Measurements from ENCODE around the gene KMT5C.

The KMT5C gene

DNA sequence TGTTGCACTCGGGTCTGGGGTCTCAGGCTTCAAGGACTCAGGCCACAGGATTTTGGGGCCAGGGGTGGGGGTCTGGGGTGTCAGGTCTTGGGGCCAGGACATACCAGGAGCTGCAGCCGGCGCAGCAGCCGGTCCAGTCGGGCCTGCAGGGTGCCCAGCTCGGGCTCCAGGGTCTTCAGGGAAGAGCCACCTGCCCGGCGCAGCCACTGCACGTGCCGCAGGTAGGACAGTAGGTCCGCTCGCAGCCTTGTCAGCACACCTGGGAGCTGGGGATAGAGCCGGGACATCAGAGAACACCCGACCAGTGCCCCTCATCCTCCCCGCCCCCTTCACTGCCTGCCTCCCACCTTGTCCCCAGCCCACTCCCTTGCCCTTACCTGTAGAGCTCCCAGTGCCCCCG, 28.4 kb downstream of the KMT5C start:
- H3K9me3 Mint-ChIP-seq = no peaks in the 10 kb centered on the region
- no peak overlapping the region for H3K4me3 Mint-ChIP-seq
- peaks cover 4% of the 10 kb centered on the region for H3K36me3 Mint-ChIP-seq
- H3K27ac Mint-ChIP-seq = no peak overlapping the region
- peaks cover 4% of the 10 kb centered on the region for H3K4me1 Mint-ChIP-seq
- peaks cover 20% of the 10 kb centered on the region for H3K27me3 Mint-ChIP-seq

DNA sequence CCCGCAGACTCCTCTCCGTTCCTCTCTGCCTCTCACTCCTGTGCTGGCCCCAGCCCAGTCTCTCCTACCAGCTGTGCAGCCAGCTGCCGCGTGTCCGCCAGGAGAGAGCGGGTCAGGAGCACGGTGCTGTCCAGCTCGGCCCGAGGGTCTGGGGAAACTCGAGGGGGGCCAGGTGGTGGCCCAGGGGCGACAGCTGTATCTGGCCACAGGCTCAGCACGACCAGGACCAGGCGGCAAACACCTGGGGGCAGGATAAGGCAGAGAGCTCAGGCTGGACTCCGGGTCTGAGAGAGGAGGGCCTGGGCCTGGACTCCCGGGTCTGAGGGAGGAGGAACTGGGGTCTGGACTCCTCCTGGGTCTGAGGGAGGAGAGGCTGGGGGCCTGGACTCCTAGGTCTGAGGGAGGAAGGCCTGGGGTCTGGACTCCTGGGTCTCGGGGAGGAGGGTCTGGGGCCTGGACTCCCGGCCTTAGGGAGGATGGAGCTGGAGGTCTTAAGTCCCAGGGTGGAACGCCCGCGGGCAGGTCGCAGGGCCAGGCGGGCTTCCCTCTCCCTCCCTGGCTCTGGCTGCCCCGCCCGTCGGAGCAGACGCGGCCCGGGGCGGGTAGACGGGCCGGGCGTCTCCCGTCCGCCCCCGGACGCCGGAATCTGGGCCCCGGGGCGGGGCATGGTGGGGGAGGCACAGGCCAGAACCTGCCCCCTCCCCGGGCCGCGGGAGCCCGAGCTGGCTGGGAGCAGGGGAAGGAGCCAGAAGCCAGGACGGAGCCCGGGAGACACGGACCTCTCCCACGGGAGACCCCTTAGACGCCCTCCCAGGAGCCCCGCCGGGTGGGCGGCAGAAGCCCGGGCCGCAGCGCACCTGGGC, 29.3 kb downstream of the KMT5C start:
- H3K4me3 Mint-ChIP-seq = no peak overlapping the region
- peaks cover 25% of the 10 kb centered on the region for H3K27me3 Mint-ChIP-seq
- no peaks in the 10 kb centered on the region for H3K9me3 Mint-ChIP-seq
- H3K36me3 Mint-ChIP-seq = peaks cover 4% of the 10 kb centered on the region
- no peak overlapping the region for H3K27ac Mint-ChIP-seq
- H3K4me1 Mint-ChIP-seq = peaks cover 9% of the 10 kb centered on the region

DNA sequence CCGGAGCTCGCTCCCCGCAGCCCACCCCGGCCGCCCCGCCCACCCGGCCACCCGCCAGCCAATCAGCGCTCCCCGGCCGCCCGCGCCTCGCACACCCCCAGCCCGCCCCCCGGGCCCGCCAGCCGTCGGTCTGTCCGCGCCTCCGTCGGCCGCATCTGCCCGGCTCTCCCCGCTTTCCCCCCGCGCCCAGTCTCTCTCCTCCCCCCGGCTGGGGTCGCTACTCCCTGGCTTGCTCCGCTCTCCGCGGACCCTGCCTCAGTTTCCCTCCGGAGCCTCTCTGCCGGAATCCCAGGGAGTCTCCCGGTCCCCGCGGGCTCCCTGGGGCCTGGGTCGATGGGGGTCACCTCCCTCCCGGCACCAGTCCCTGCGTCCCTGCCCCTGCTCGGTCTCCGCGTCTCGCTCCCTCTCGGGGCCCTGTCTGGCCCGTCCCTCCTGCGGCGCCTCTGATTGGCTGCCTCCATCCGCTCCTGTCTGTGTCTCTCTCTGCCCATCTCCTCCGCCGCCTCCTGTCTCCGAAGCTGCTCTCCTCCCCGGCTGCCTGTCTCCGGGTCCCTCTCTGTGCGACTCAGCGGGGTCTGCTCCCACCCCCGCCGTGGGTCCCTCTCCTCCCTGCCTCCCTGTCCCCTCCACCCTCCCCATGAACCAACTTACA, 30.1 kb downstream of the KMT5C start:
- Mint-ChIP-seq H3K27me3 (peaks cover 25% of the 10 kb centered on the region), H3K36me3 (peaks cover 4% of the 10 kb centered on the region), H3K27ac (no peak overlapping the region), H3K9me3 (no peaks in the 10 kb centered on the region), H3K4me3 (peak overlapping the region; percentile 84), H3K4me1 (peaks cover 9% of the 10 kb centered on the region)

DNA sequence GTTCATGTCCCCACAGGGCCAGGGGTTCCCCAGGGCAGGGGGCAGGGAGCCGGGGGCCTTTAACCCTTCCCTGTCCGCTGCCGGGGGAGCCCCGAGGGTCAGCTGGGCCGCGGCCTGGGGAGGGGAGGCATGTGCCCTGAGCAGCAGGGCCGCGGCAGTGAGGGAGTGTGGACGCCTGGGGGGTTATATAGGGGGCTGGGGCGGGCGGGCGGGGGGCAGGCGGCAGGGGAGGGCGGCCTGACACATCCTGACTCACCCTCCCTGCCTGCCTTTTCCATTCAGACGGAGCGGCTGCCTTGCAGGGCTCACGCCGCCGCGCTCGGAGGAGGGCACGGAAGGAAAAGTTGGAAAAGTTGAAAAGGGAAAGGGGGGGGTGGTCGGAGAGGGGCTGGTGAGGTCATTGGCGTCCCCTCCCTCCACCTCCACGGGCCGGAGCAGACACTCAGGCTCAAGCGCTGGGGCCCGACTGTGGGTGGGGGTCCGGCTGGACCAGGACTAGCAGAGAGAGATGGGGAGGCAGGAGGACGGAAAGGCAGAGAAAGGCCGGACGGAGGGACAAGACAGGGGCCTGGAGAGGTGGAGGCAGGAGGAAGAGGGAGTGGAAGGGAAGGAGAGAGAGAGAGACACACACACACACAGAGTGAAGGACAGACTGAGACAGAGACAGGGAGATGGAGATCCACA, 30.8 kb downstream of the KMT5C start, which contains the start of gene IL11:
Gene IL11, minus strand, starts transcription at position 159 of the 684 bp plus-strand sequence. Its CDS starts 153 bp downstream, at position 6.
- Mint-ChIP-seq H3K4me1 (peaks cover 9% of the 10 kb centered on the region), H3K27ac (peak within 1 kb of the TSS; percentile 46), H3K4me3 (peak within 1 kb of the TSS; percentile 84), H3K27me3 (peaks cover 27% of the 10 kb centered on the region), H3K36me3 (peaks cover 4% of the 10 kb centered on the region), H3K9me3 (no peaks in the 10 kb centered on the region)

DNA sequence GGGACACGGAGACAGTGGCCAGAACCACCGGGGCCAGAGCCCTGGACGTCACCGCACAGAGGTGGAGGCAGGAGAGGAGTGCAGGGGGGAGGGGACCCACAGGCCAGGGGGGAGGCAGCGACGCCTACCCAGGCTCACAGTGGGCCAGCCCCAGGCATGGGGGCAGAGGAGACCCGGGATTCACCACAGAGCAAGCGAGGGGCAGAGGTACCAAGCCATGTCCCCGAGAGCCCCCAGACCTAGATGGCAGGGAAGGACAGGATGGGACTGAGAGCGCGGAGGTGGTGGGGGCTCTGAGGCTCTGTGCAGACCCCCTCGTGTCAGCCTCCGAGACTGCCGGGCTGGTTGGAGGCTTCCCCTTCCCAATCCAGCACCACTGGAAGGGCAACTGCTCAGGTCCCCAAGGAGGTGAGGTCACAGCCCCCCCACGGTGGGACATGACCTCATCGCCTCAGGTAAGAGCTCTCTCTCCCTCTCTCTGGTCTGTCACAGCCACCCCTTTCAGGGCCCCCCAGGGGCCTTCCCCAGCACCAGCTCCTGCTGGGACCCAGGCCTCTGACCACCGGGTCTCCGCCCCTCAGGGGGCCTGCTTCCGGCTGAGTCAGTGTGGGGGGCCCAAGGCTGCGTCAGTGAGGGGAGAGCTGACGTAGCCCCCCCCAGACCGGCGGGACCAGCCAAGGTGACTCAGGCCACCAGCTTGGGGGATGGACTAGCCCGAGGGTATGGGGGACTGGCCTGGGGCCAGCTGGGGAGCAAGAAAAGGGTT, 32.8 kb downstream of the KMT5C start:
- Mint-ChIP-seq H3K27ac (no peak overlapping the region), H3K9me3 (no peaks in the 10 kb centered on the region), H3K4me3 (no peak overlapping the region), H3K27me3 (peaks cover 27% of the 10 kb centered on the region), H3K36me3 (peaks cover 4% of the 10 kb centered on the region), H3K4me1 (peaks cover 9% of the 10 kb centered on the region)

DNA sequence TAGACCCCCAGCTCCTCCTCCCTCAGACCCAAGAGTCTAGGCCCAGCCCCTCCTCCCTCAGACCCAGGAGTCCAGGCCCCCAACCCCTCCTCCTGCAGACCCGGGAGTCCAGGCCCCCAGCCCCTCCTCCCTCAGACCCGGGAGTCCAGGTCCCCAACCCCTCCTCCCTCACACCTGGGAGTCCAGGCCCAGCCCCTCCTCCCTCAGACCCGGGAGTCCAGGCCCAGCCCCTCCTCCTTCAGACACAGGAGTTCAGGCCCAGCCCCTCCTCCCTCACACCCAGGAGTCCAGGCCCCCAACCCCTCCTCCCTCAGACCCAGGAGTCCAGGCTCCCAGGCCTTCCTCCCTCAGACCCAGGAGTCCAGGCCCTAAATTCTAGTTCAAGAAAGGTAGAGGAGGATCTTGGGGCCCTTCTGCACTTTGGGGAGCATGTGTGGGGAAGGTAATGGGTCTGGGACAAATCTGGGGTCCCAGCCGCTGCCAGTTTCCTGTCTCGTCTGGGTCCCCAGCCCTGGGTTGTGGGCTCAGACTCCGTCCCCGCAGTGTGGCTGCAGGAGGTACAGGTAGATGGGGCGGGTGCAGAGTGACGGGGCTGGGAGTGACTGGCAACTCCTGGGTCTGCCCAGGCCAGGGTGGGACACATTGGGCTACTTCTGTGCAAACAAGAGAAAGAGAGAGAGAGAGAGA, 33.8 kb downstream of the KMT5C start:
- no peaks in the 10 kb centered on the region for H3K9me3 Mint-ChIP-seq
- peaks cover 9% of the 10 kb centered on the region for H3K4me1 Mint-ChIP-seq
- H3K36me3 Mint-ChIP-seq = peaks cover 4% of the 10 kb centered on the region
- peaks cover 25% of the 10 kb centered on the region for H3K27me3 Mint-ChIP-seq
- no peak overlapping the region for H3K4me3 Mint-ChIP-seq
- no peak overlapping the region for H3K27ac Mint-ChIP-seq

DNA sequence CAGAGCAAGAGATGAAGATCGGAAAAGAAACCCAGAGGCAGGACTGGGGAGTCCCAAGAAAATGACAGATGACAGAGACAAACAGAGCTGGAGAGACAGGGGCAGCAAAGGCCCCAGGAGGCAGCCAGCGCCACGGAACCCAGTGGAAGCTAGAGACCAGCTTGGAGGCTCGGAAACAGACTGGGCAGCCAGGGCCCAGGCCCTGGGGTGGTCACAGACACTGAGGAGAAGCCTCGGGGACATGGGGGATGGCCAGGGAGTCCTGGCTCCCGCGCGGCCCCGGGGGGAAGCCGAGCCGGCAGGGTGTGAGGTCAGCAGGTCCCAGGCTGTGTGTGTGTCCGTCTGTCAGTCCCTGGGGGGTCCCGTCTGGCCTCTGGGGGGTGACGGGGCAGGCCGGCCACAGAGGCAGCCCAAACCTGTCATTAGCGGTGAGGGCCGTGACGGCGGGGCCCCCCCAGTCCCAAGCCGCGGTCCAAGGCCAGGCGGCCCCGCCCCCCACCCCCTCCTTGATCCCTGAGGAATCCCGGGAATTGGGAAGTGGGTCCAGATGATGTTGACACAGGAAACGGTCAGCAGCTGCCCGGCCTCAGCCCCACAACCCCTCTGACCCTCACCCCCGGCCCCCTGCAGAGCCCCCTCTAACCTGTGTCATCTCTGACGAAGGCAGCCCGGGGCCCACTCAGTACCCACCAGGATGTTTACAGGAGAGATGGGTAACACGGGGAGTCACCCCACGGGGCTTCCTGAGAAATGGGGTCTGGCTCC, 34.5 kb downstream of the KMT5C start:
- H3K4me1 Mint-ChIP-seq = peaks cover 9% of the 10 kb centered on the region
- no peak overlapping the region for H3K4me3 Mint-ChIP-seq
- no peak overlapping the region for H3K27ac Mint-ChIP-seq
- no peaks in the 10 kb centered on the region for H3K9me3 Mint-ChIP-seq
- H3K27me3 Mint-ChIP-seq = peaks cover 25% of the 10 kb centered on the region
- H3K36me3 Mint-ChIP-seq = peaks cover 4% of the 10 kb centered on the region

DNA sequence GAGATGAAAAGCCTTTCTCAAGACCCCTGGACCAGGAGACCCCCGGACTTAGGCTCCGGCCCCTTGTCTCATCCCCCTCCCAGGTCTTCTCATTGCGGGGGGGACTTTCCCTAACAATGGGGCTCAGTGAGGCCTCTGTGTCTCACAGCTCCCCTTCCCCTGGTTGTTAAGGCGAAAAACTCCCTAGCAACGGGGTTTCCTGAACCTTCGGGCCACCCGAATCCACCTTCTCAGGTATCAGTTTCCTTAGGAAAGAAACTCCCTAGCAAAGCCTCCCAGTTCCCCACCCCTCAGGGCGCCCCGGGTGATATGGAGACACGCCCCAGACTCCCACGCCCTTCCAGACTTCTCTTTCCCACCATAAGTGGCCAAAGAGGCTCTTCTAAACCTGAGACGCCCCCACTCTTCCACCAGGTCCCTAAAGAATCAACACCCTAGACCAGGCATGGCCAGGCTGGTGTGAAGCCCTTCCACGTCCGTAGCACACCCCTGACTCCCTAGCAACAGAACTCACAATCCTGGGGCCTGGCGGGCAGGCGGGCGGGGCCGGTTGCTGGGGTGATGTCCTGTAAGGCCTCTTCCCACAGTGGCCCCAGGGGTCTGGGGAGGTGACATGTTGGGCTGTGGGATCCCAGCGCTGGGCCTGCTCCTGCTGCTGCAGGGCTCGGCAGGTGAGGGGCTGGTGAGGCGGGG, 36.7 kb downstream of the KMT5C start, which contains the start of gene TMEM190:
Gene TMEM190, plus strand, starts transcription at position 586 of the 693 bp plus-strand sequence. Its CDS starts 28 bp downstream, at position 614.
- no peak within 1 kb of the TSS for H3K27ac Mint-ChIP-seq
- H3K4me1 Mint-ChIP-seq = peaks cover 4% of the 10 kb centered on the region
- no peaks in the 10 kb centered on the region for H3K9me3 Mint-ChIP-seq
- H3K4me3 Mint-ChIP-seq = no peak within 1 kb of the TSS
- H3K36me3 Mint-ChIP-seq = peaks cover under 1% of the 10 kb centered on the region
- peaks cover 15% of the 10 kb centered on the region for H3K27me3 Mint-ChIP-seq

DNA sequence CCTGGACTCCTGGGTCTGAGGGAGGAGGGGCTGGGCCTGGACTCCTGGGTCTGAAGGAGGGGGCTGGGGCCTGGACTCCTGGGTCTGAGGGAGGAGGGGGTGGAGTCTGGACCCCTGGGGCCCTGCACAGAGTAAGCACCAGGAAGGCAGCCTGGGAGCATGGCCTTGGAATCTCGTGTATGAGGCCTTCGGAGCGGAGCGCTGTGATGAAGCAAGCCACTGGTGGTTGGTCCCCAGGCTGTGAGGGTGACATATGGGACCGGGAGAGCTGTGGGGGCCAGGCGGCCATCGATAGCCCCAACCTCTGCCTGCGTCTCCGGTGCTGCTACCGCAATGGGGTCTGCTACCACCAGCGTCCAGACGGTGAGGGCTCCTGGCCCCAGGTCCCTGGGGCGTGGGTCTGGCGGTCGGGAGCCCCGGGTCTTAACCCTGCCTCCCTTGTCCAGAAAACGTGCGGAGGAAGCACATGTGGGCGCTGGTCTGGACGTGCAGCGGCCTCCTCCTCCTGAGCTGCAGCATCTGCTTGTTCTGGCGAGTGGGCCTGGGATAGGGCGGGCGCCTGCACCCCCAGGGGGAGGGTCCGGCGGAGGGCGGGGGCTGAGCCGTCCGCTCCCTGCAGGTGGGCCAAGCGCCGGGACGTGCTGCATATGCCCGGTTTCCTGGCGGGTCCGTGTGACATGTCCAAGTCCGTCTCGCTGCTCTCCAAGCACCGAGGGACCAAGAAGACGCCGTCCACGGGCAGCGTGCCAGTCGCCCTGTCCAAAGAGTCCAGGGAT, 37.9 kb downstream of the KMT5C start:
- peaks cover 15% of the 10 kb centered on the region for H3K4me1 Mint-ChIP-seq
- no peak overlapping the region for H3K27ac Mint-ChIP-seq
- H3K27me3 Mint-ChIP-seq = peaks cover 8% of the 10 kb centered on the region
- H3K4me3 Mint-ChIP-seq = no peak overlapping the region
- H3K9me3 Mint-ChIP-seq = no peaks in the 10 kb centered on the region
- peaks cover 3% of the 10 kb centered on the region for H3K36me3 Mint-ChIP-seq

DNA sequence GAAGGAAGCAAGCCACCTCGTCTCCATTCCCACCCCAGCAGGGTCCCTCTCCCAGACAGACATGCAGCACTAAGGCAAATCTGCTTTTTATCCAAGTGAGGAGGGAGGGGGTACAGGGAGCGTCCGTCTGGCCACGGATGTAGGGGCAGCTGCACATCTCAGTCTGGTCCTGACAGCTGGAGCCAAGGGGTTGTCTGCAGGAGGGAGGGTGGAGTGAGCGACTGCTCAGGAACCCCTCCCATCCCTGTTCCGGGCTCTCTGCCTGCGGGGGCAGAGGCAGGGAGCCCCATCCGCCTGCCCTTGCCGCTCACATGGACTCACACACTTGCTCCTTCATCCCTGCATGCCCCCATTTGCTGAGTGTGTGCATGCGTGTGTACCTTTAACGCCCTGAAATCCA, 39.5 kb downstream of the KMT5C start:
- Mint-ChIP-seq H3K27me3 (peaks cover 3% of the 10 kb centered on the region), H3K27ac (no peak overlapping the region), H3K4me1 (peaks cover 19% of the 10 kb centered on the region), H3K36me3 (peaks cover 3% of the 10 kb centered on the region), H3K9me3 (no peaks in the 10 kb centered on the region), H3K4me3 (no peak overlapping the region)

DNA sequence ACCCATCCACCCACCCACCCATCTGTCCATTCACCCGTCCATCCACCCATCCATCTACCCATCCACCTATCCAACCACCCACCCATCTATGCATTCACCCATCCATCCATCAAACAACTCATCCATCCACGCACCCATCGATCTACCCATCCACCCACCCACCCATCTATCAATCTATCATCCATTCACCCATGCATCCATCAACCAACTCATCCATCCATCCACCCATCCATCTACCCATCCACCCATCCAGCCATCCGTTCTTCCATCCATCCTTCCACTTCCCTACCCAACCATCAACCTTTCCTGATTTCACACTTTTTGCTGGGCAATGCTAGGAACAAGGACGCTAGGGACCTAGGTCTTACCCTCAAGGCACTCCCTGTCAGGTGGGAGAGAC, 42.3 kb downstream of the KMT5C start:
- H3K9me3 Mint-ChIP-seq = no peaks in the 10 kb centered on the region
- H3K4me1 Mint-ChIP-seq = peaks cover 28% of the 10 kb centered on the region
- H3K27ac Mint-ChIP-seq = no peak overlapping the region
- H3K27me3 Mint-ChIP-seq = no peaks in the 10 kb centered on the region
- peaks cover 15% of the 10 kb centered on the region for H3K36me3 Mint-ChIP-seq
- H3K4me3 Mint-ChIP-seq = peak overlapping the region; percentile 73

DNA sequence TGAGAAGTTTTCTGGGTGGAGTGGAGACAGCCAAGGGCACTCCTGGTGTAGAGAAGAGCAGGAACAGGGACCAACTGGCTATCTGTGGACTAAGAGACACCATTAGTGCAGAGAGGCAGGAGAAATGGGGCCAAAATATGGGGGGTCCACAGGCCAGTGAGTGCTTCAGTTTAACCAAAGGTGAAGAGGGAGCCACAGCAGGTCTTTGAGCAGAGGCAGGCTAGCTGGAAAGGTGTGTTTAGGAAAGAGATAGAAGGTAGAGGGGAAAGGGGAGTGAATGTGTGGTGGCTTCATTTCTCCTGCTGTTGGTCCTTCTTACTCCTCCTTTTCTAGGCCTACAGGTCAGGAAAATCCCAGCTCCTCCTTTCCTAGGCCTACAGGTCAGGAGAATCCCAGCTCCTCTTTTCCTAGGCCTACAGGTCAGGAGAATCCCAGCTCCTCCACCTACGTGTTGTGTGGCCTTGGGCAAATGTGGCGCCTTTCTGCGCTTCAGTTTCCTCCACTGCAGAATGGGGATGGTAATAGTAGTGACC, 42.9 kb downstream of the KMT5C start:
- Mint-ChIP-seq H3K4me1 (peaks cover 31% of the 10 kb centered on the region), H3K27me3 (no peaks in the 10 kb centered on the region)

More for the DNA sequence above, 42.9 kb downstream of the KMT5C start:
- Mint-ChIP-seq H3K4me3 (peak overlapping the region; percentile 89), H3K9me3 (no peaks in the 10 kb centered on the region), H3K27ac (peak overlapping the region; percentile 87), H3K36me3 (peaks cover 18% of the 10 kb centered on the region)

Measured in activated naive CD4-positive, alpha-beta T cell treated with anti-CD3 and anti-CD28 coated beads, Interleukin-2, amount 50 U/mL, for 24 hours (primary cell).